ENCODE data around the gene ENSA.
"Not testable (repeated sequence)": the region's sequence is repeated elsewhere in the genome, so short reads cannot be mapped to it uniquely, and the experiment has no call there.

ENSA gene

GRCh38 chr1:150613061-150613920 lies 16.1 kb downstream of the ENSA start:
- TF ChIP-seq, protein P1, sequence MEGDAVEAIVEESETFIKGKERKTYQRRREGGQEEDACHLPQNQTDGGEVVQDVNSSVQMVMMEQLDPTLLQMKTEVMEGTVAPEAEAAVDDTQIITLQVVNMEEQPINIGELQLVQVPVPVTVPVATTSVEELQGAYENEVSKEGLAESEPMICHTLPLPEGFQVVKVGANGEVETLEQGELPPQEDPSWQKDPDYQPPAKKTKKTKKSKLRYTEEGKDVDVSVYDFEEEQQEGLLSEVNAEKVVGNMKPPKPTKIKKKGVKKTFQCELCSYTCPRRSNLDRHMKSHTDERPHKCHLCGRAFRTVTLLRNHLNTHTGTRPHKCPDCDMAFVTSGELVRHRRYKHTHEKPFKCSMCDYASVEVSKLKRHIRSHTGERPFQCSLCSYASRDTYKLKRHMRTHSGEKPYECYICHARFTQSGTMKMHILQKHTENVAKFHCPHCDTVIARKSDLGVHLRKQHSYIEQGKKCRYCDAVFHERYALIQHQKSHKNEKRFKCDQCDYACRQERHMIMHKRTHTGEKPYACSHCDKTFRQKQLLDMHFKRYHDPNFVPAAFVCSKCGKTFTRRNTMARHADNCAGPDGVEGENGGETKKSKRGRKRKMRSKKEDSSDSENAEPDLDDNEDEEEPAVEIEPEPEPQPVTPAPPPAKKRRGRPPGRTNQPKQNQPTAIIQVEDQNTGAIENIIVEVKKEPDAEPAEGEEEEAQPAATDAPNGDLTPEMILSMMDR (IDR thresholded peaks at IDR 0.05; ENCODE audit: insufficient read depth, low read length, poor library complexity, severe bottlenecking): no peak
- peak; percentile 75 for DNase-seq (ENCODE audit: extremely low read depth, insufficient read length)
- Histone ChIP-seq H3K36me3 (ENCODE audit: control insufficient read depth, insufficient read depth, low read length) (no peaks in the 10 kb centered on the region; the same call in none of the 2 replicates), H3K27me3 (replicated peaks; ENCODE audit: control insufficient read depth, insufficient read depth, low read length) (no peaks in the 10 kb centered on the region), H3K4me3 (replicated peaks; ENCODE audit: low read depth, low read length) (no peak overlapping the region)

GRCh38 chr1:150612014-150612345 lies 17.4 kb downstream of the ENSA start:
- TF ChIP-seq, protein P1 (IDR thresholded peaks at IDR 0.05; ENCODE audit: insufficient read depth, low read length, poor library complexity, severe bottlenecking): no peak
- Histone ChIP-seq H3K36me3 (ENCODE audit: control insufficient read depth, insufficient read depth, low read length) (no peaks in the 10 kb centered on the region; the same call in none of the 2 replicates), H3K27me3 (replicated peaks; ENCODE audit: control insufficient read depth, insufficient read depth, low read length) (no peaks in the 10 kb centered on the region), H3K4me3 (replicated peaks; ENCODE audit: low read depth, low read length) (no peak overlapping the region)
- no peak for DNase-seq (ENCODE audit: extremely low read depth, insufficient read length)

DNA sequence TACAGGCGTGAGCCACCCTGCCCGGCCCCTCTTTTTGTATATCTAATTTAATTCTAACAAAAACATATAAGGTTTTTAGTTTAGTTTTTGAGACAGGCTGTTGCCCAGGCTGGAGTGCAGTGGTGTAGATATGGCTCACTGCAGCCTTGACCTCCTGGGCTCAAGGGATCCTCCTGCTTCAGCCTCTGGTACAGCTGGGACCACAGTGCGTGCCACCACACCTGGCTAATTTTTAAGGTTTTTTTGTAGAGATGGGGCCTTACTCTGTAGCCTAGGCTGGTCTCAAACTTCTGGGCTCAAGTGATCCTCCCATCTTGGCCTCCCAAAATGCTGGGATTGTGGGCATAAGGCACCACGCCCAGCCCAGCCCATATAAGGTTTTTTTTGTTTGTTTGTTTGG lies 18.8 kb downstream of the ENSA start:
- TF ChIP-seq, protein P1 (IDR thresholded peaks at IDR 0.05; ENCODE audit: insufficient read depth, low read length, poor library complexity, severe bottlenecking): no peak
- DNase-seq (ENCODE audit: extremely low read depth, insufficient read length): no peak
- no peaks in the 10 kb centered on the region; the same call in 1 of the 2 replicates for H3K36me3 ChIP-seq (ENCODE audit: control insufficient read depth, insufficient read depth, low read length)

DNA sequence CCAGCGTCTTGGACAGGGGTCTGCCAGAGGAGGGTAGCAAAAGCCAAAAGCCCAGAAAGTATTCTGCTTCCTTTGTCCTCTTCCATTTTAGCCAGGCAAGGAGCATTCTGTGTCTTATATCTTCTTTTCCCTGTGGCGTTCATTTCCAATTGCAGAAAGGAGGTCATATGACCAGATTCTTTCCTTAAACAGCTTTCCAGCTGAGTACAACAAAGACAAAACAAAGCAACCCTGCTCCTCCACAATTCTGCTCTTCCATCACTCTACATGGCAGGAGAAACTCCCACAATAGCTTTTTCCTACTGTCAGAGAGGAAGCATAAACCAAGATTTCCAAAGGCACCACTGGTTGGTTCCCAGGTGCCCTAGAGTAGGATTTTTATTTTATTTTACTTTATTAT lies 19.7 kb downstream of the ENSA start:
- DNase-seq (ENCODE audit: extremely low read depth, insufficient read length): no peak
- TF ChIP-seq, protein P1 (IDR thresholded peaks at IDR 0.05; ENCODE audit: insufficient read depth, low read length, poor library complexity, severe bottlenecking): no peak
- no peaks in the 10 kb centered on the region for H3K27me3 ChIP-seq (replicated peaks; ENCODE audit: control insufficient read depth, insufficient read depth, low read length)
- no peaks in the 10 kb centered on the region; the same call in none of the 2 replicates for H3K36me3 ChIP-seq (ENCODE audit: control insufficient read depth, insufficient read depth, low read length)
- no peak overlapping the region for H3K4me3 ChIP-seq (replicated peaks; ENCODE audit: low read depth, low read length)

More for the DNA sequence above, 18.8 kb downstream of the ENSA start:
- no peaks in the 10 kb centered on the region for H3K27me3 ChIP-seq (replicated peaks; ENCODE audit: control insufficient read depth, insufficient read depth, low read length)
- no peak overlapping the region for H3K4me3 ChIP-seq (replicated peaks; ENCODE audit: low read depth, low read length)

DNA sequence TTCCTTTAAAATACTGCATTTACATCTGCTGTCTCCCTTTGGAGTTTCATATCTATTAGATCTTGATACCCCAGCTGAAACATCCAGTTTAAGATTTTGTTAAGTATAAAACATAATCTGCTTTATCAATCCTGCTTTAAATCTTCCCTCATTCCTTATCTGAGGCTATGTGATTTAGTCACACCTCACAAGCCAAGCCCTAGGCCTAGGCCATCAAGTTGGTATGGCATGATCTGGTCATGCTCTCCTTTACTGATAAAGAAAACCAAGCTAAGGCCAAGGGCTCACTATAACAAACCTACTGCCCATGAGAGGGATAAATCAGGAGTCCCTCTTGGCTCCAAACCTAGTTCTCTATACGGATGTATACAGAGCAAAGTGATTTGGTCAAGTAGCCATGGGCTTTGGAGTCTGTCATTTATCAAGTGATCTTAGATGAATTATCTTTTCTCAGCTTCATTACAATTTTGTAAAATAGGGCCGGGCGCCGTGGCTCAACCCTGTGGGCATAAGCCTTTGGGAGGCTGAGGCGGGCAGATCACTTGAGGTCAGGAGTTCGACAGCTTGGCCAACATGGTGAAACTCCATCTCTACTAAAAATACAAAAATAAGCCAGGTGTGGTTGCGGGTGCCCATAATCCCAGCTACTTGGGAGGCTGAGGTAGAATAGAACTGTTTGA lies 22.8 kb downstream of the ENSA start:
- TF ChIP-seq, protein P1 (IDR thresholded peaks at IDR 0.05; ENCODE audit: insufficient read depth, low read length, poor library complexity, severe bottlenecking): no peak
- DNase-seq (ENCODE audit: extremely low read depth, insufficient read length): no peak
- Histone ChIP-seq H3K27me3 (replicated peaks; ENCODE audit: control insufficient read depth, insufficient read depth, low read length) (no peaks in the 10 kb centered on the region), H3K36me3 (ENCODE audit: control insufficient read depth, insufficient read depth, low read length) (no peaks in the 10 kb centered on the region; the same call in none of the 2 replicates), H3K4me3 (replicated peaks; ENCODE audit: low read depth, low read length) (no peak overlapping the region)

DNA sequence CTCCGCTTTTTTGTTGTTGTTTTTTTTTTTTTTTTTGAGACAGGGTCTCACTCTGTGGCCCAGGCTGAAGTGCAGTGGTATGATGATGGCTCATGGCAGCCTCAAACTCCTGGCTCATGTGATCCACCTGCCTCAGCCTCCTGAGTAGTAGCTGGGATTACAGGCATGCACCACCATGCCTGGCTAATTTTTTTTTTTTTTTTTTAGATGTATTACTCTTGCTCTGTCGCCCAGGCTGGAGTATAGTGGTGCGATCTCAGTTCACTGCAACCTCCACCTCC lies 24.0 kb downstream of the ENSA start:
- not testable (repeated sequence) for DNase-seq (ENCODE audit: extremely low read depth, insufficient read length); H3K36me3 ChIP-seq (ENCODE audit: control insufficient read depth, insufficient read depth, low read length); H3K4me3 ChIP-seq (replicated peaks; ENCODE audit: low read depth, low read length); H3K27me3 ChIP-seq (replicated peaks; ENCODE audit: control insufficient read depth, insufficient read depth, low read length)

All from GM06990 (cell line).